NB4 (cell line): ENCODE measurements around the gene LDB3.
A peak's percentile ranks its signal among the peaks of the same experiment; 100 is the strongest.

Experiments used
- DNase-seq: peaks from one replicate; pipeline ENCODE4 v3.0.0; 2010; ENCODE audit warnings: low read depth
- H3K4me3 ChIP-seq: one replicate; pipeline ENCODE4 v1.5.1; 2011; ENCODE audit warnings: mild to moderate bottlenecking, low read depth, low read length, moderate library complexity
- CTCF ChIP-seq: IDR thresholded peaks from one replicate; pipeline ENCODE4 v1.5.1; 2012; ENCODE audit warnings: low read depth, low read length
- MYC ChIP-seq: IDR thresholded peaks from 2 replicates; pipeline ENCODE4 v1.6.1; 2011; ENCODE audit warnings: low read depth, low read length
- POLR2A ChIP-seq: IDR thresholded peaks from 2 replicates; pipeline ENCODE4 v1.6.1; 2011; ENCODE audit warnings: mild to moderate bottlenecking; ENCODE audit not compliant: insufficient read length; ENCODE audit errors: extremely low read depth
- TF ChIP-seq, protein P1 (sequence below): IDR thresholded peaks from 2 replicates; pipeline ENCODE4 v1.6.1; 2011; ENCODE audit warnings: low read depth, low read length

LDB3 gene

DNA sequence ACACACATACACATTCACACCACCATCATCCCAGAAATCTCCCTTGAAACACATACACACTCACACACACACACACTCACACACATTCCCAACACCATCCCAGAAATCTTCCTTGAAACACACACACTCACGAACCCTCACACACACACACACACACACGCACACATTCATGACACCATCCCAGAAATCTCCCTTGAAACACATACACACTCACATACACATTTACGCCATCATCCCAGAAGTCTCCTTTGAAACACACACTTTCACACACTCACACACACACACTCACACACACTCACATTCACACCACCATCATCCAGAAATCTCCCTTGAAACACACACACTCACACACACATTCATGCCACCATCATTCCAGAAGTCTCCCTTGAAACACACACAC is 14.3 kb upstream of the LDB3 start:
- no peak overlapping the region for H3K4me3 ChIP-seq
- no peak for DNase-seq
- TF ChIP-seq CTCF (no peak), MYC (no peak), POLR2A (no peak)
- TF ChIP-seq, protein P1, sequence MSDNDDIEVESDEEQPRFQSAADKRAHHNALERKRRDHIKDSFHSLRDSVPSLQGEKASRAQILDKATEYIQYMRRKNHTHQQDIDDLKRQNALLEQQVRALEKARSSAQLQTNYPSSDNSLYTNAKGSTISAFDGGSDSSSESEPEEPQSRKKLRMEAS = no peak

DNA sequence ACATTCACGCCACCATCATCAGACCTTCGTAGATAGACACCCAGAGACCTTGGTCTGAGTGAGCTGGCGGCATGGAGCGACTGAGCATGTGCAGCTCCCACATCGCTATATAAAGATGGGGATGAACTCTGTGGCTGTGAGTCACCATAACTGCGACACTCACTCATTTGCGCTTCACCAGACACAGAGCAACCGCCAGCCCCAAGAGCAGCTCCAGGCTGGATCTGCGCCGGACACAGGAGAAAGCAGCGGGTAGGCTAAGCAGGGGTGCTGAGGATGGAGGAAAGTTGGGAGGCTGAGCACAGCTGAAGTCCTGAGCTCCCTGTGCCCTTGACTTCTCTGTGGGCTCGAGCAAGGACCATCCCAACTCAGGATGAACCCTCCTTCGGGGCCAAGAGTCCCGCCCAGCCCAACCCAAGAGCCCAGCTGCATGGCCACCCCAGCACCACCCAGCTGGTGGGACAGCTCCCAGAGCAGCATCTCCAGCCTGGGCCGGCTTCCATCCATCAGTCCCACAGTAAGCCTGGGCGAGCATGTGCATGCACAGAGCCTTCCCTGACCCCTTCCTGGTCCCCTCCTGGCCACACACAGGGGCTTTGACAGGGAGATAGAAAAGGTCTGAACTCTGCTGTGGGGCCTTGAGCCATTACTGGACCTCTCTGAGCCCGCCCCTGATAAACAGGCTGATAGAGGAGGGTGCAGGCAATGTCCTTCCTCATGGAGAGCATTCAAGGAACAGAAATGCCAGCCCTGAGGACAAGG is 13.7 kb upstream of the LDB3 start, which contains the start of gene OPN4:
OPN4 (plus strand) TSS at position 137 of the 762 bp plus-strand sequence; CDS start at position 374, 237 bp downstream.
- DNase-seq = peak; percentile 42
- no peak within 1 kb of the TSS for H3K4me3 ChIP-seq
- no peak for TF ChIP-seq CTCF
- no peak for TF ChIP-seq POLR2A
- TF ChIP-seq, protein P1 = no peak
- TF ChIP-seq MYC = no peak

DNA sequence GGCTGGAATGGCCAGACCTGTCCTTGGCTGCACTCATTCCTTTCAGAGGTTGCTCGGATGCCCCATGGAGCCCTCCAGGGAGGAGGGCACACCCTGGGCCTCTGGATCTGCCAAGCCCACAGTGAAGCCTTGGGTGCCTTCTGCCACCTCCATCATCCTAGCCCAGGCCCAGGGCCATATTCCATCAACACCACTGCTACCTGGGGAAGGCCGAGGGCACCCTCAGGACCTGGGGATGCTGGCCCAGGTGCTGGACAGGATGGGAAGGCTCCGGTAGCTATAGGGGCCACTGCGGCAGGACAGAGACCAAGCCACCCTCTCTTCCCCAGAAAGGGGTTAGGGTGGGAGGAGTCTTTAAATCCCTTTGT is 13.2 kb upstream of the LDB3 start:
- H3K4me3 ChIP-seq = no peak overlapping the region
- DNase-seq = no peak
- TF ChIP-seq POLR2A = no peak

DNA sequence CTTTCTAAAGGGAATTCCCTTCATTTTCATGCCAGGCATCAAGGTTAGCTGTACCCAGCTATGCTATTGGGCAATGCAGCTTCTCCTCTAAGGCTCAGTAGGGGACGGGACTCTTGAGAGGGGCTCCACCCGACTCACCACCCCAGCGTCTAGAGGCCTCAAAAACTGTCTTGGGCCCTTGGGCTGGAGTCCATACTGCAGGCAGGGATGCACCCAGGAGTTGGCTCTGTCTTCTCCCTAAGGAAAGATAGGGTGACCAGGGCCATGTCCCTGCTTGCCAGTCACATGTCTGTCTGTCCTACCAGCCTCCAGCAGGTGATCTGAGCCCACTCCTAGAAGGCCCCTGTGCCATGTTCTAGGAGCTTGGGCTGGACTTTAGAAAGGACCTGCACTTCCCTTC is 12.7 kb upstream of the LDB3 start:
- TF ChIP-seq, protein P1 = no peak
- no peak for TF ChIP-seq POLR2A
- TF ChIP-seq MYC = no peak
- TF ChIP-seq CTCF = no peak
- H3K4me3 ChIP-seq = no peak overlapping the region
- no peak for DNase-seq

DNA sequence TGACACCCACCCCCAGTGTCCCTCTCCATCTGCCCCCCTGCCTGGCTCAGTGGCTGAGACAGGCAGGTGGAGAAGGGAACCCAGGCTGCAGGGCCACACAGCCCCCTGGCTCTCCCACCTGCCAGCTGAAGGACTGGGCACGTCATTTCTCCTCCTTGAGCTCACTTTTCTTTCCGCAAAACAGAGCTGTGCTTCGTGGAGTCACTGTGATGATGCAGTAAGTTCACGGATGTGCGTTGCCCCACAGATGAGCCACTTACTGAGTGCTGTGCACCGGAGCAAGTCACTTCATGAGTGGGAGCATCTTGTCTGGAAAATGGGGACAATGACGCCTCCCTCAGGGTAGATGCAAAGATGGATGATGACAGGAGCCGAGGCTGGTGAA is 11.3 kb upstream of the LDB3 start:
- H3K4me3 ChIP-seq = no peak overlapping the region
- no peak for TF ChIP-seq POLR2A
- TF ChIP-seq MYC = no peak
- TF ChIP-seq CTCF = no peak
- TF ChIP-seq, protein P1 = no peak
- DNase-seq = no peak

- peak; percentile 24 for DNase-seq
- TF ChIP-seq, protein P1 = no peak
- H3K4me3 ChIP-seq = no peak overlapping the region
These were observed 10.8 kb upstream of the LDB3 start for GRCh38 chr10:86657396-86658011.
